Parathyroid adenoma (tissue), 2 donors: ENCODE measurements around the gene GPC6.

Experiments used
- H2AFZ ChIP-seq: fragments of 300-600 bp; sonication (generic); one replicate; pipeline ENCODE4 v1.7.0; 2017; ENCODE audit warnings: antibody characterized with exemption, mild to moderate bottlenecking
- H3K27ac ChIP-seq: fragments of 300-600 bp; sonication (generic); one replicate; pipeline ENCODE4 v1.7.0; 2017
- H3K27me3 ChIP-seq: fragments of 300-600 bp; sonication (generic); one replicate; pipeline ENCODE4 v1.7.0; 2017; ENCODE audit warnings: low read length; ENCODE audit not compliant: control insufficient read depth, insufficient read depth
- H3K36me3 ChIP-seq: fragments of 300-600 bp; sonication (generic); one replicate; pipeline ENCODE4 v1.7.0; 2017; ENCODE audit warnings: low read length; ENCODE audit not compliant: control insufficient read depth, insufficient read depth
- H3K4me1 ChIP-seq: fragments of 300-600 bp; sonication (generic); one replicate; pipeline ENCODE4 v1.7.0; 2017; ENCODE audit warnings: control low read depth
- H3K4me2 ChIP-seq: fragments of 300-600 bp; sonication (generic); one replicate; pipeline ENCODE4 v1.7.0; 2017; ENCODE audit warnings: low read length
- H3K4me3 ChIP-seq: fragments of 300-600 bp; sonication (generic); one replicate; pipeline ENCODE4 v1.7.0; 2017; ENCODE audit warnings: low read depth, low read length
- H3K79me2 ChIP-seq: fragments of 300-600 bp; sonication (generic); one replicate; pipeline ENCODE4 v1.7.0; 2017; ENCODE audit warnings: control low read depth
- H3K9ac ChIP-seq: fragments of 300-600 bp; sonication (generic); one replicate; pipeline ENCODE4 v1.7.0; 2017; ENCODE audit warnings: mild to moderate bottlenecking
- H3K9me3 ChIP-seq: fragments of 300-600 bp; sonication (generic); one replicate; pipeline ENCODE4 v1.7.0; 2017; ENCODE audit warnings: low read length; ENCODE audit not compliant: control insufficient read depth
- TF ChIP-seq, protein P1 (sequence below): fragments of 300-600 bp; sonication (generic); IDR thresholded peaks from one replicate; pipeline ENCODE4 v1.7.0; 2017; ENCODE audit warnings: antibody characterized with exemption, mild to moderate bottlenecking
- donor health status: primary hyperparathyroidism.

GPC6 gene

DNA sequence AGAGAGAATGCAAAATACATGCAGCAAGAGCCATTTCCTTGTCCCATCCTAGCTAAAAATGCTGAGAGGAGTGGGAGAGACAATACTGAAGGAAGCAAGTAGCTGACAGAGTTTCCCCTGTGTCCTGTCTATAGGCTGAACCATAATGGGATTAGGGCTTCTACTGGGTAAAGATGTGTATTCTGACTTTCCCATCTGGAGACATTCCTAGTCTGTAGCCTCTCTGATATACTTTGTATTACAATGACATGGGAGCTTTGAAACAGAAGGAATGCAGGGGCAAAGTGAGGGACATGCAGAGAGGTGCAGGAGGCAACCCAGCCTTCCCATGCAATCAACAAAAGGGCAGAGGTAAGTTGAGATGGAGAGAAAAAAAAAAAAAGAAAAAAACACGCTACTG lies 10.5 kb upstream of the GPC6 start:
- TF ChIP-seq, protein P1, sequence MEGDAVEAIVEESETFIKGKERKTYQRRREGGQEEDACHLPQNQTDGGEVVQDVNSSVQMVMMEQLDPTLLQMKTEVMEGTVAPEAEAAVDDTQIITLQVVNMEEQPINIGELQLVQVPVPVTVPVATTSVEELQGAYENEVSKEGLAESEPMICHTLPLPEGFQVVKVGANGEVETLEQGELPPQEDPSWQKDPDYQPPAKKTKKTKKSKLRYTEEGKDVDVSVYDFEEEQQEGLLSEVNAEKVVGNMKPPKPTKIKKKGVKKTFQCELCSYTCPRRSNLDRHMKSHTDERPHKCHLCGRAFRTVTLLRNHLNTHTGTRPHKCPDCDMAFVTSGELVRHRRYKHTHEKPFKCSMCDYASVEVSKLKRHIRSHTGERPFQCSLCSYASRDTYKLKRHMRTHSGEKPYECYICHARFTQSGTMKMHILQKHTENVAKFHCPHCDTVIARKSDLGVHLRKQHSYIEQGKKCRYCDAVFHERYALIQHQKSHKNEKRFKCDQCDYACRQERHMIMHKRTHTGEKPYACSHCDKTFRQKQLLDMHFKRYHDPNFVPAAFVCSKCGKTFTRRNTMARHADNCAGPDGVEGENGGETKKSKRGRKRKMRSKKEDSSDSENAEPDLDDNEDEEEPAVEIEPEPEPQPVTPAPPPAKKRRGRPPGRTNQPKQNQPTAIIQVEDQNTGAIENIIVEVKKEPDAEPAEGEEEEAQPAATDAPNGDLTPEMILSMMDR = no peak
- Histone ChIP-seq H3K9me3 (no peaks in the 10 kb centered on the region), H3K4me3 (no peak overlapping the region), H3K36me3 (no peaks in the 10 kb centered on the region), H3K4me2 (no peak overlapping the region), H2AFZ (no peak overlapping the region), H3K27ac (no peak overlapping the region), H3K27me3 (no peaks in the 10 kb centered on the region), H3K79me2 (no peaks in the 10 kb centered on the region), H3K4me1 (no peaks in the 10 kb centered on the region), H3K9ac (no peak overlapping the region)

DNA sequence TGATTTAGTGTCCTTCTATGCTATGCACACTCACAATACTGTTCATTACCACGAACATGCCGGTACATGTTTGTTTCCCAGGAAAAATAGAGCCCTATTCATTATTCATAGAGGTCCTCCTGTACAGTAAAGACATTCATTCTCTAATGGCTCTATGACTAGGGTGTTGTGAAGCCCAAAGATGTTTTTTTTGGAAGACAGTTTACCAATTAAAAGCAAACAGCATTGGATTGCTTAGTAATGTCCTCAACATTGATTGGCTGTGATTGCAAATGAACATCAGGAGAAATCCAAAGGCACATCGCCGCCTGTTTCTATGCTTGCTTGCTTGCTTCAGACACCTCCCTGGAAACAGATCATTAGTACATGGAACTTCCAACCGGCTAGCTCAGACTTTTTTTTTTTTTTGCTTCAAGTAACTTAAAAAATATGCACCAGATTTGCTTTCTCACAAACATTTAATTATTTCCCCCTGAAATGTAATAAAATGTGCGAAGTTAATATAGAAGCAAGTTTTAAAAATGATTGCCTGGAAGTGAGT lies 8.8 kb upstream of the GPC6 start:
- Histone ChIP-seq H3K4me3 (no peak overlapping the region), H3K27me3 (no peaks in the 10 kb centered on the region), H3K79me2 (no peaks in the 10 kb centered on the region), H3K9me3 (no peaks in the 10 kb centered on the region), H3K4me2 (no peak overlapping the region), H3K27ac (no peak overlapping the region), H2AFZ (no peak overlapping the region), H3K4me1 (no peaks in the 10 kb centered on the region), H3K9ac (no peak overlapping the region), H3K36me3 (no peaks in the 10 kb centered on the region)
- TF ChIP-seq, protein P1 = no peak

DNA sequence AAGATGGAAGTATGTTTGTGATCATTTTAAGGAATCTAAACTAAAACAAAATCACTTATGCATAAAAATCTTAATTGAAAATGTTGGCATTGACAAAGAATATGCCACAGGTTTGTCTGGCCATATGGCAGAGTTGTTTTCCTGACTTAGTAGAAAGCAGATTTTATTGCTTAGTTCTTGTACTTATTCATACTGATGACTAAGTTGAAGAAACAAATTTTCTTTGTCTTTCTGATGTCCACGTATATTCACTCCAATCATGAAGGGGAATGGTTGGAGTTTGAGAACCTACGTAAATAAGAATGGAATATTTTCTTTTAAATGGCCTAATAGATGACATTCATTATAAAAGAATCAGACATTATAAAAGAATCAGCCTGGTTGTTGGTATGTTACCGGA lies 8.0 kb upstream of the GPC6 start:
- H3K27ac ChIP-seq = no peak overlapping the region
- no peaks in the 10 kb centered on the region for H3K9me3 ChIP-seq
- H3K4me1 ChIP-seq = no peaks in the 10 kb centered on the region
- H3K79me2 ChIP-seq = no peaks in the 10 kb centered on the region
- H3K27me3 ChIP-seq = no peaks in the 10 kb centered on the region
- H3K4me3 ChIP-seq = no peak overlapping the region
- TF ChIP-seq, protein P1 = no peak
- H3K4me2 ChIP-seq = no peak overlapping the region
- no peak overlapping the region for H3K9ac ChIP-seq
- H3K36me3 ChIP-seq = no peaks in the 10 kb centered on the region
- no peak overlapping the region for H2AFZ ChIP-seq

DNA sequence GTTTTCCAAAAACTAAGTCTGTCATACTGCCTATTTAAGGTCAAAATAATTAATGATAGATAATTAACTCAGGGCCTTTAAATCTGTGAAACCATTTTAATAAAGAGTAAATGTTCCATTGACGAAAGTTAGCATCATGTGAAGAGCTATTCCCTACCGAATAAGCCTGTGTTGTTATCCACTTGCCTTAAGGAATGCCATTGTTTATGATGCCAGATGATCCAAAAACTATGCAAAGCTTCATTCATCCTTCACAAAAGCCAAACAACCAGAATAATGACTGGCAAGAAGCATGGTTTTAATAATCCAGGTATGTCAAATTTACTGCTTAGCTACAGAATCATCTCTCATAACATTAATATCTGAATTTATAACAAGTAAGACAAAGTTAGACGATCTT lies 6.5 kb upstream of the GPC6 start:
- TF ChIP-seq, protein P1 = no peak
- Histone ChIP-seq H3K27ac (no peak overlapping the region), H3K79me2 (no peaks in the 10 kb centered on the region)

DNA sequence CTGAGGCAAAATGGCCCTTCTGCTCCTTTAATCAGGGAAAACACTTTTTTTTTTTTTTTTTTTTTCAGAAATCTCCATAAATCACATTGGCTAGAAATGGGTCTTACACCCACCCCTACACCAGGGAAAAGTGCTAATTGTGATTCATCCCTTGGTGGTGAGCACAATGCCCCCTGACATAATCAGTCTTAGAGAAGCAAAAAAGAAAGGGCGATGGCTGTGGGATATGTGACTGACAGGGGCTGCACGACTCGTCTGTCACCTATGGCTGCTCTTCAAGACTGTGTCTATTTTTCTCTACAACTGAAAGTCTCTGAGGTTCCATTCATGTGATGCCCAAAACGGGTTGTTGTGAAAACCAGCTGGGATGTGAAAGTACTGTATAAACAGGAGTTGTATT lies 3.6 kb upstream of the GPC6 start:
- no peak overlapping the region for H2AFZ ChIP-seq
- TF ChIP-seq, protein P1 = no peak
- H3K4me3 ChIP-seq = no peak overlapping the region
- no peak overlapping the region for H3K4me2 ChIP-seq
- H3K9ac ChIP-seq = no peak overlapping the region
- no peak overlapping the region for H3K27ac ChIP-seq
- no peaks in the 10 kb centered on the region for H3K4me1 ChIP-seq
- no peaks in the 10 kb centered on the region for H3K27me3 ChIP-seq
- no peaks in the 10 kb centered on the region for H3K9me3 ChIP-seq
- H3K79me2 ChIP-seq = no peaks in the 10 kb centered on the region
- no peaks in the 10 kb centered on the region for H3K36me3 ChIP-seq

More for the DNA sequence above, 6.5 kb upstream of the GPC6 start:
- Histone ChIP-seq H3K4me1 (no peaks in the 10 kb centered on the region), H3K27me3 (no peaks in the 10 kb centered on the region), H3K9me3 (no peaks in the 10 kb centered on the region), H3K9ac (no peak overlapping the region), H2AFZ (no peak overlapping the region), H3K4me3 (no peak overlapping the region), H3K4me2 (no peak overlapping the region), H3K36me3 (no peaks in the 10 kb centered on the region)
